Measurements from ENCODE around the gene SEL1L2. TPM values are rescaled to one million over a fixed set of nuclear protein-coding genes. Genes with fewer than 3 reads are reported as not detected.
A peak's percentile ranks its signal among the peaks of the same experiment; 100 is the strongest.
"Not testable (repeated sequence)": the region's sequence is repeated elsewhere in the genome, so short reads cannot be mapped to it uniquely, and the experiment has no call there.

Gene SEL1L2
- total RNA-seq = not detected

GRCh38 chr20:13990465-13990864 lies at the start of gene SEL1L2:
Gene SEL1L2 (minus strand): TSS chr20:13990614. CDS start chr20:13990534, 80 bp downstream.
- DNase-seq (ENCODE audit: low spot score) = no peak
- no peak for ATAC-seq

GRCh38 chr20:14036567-14036966 lies 46.2 kb upstream of the SEL1L2 start:
- ATAC-seq = no peak
- no peak for DNase-seq (ENCODE audit: low spot score)

- ATAC-seq (no peak), DNase-seq (ENCODE audit: low spot score) (no peak)
Measured at GRCh38 chr20:14033310-14033709, 42.9 kb upstream of the SEL1L2 start.

GRCh38 chr20:14030991-14031390 lies 40.6 kb upstream of the SEL1L2 start:
- ATAC-seq (no peak), DNase-seq (ENCODE audit: low spot score) (no peak)

- no peak for DNase-seq (ENCODE audit: low spot score)
- no peak for ATAC-seq
Measured at GRCh38 chr20:14012671-14013070, 22.3 kb upstream of the SEL1L2 start.

- no peak for ATAC-seq
- no peak for DNase-seq (ENCODE audit: low spot score)
Measured at GRCh38 chr20:14009208-14009607, 18.8 kb upstream of the SEL1L2 start.

- DNase-seq (ENCODE audit: low spot score) = no peak
- ATAC-seq = no peak
Measured at GRCh38 chr20:14005996-14006395, 15.6 kb upstream of the SEL1L2 start.

GRCh38 chr20:14000917-14001316 lies 10.5 kb upstream of the SEL1L2 start:
- no peak for ATAC-seq
- no peak for DNase-seq (ENCODE audit: low spot score)

- peak; percentile 6 for ATAC-seq
Measured at GRCh38 chr20:13996265-13996664, 5.9 kb upstream of the SEL1L2 start.

GRCh38 chr20:13995841-13996240 lies 5.4 kb upstream of the SEL1L2 start:
- peak; percentile 82 for DNase-seq (ENCODE audit: low spot score)
- peak; percentile 81 for ATAC-seq

More at GRCh38 chr20:13996265-13996664, 5.9 kb upstream of the SEL1L2 start:
- DNase-seq (ENCODE audit: low spot score) = no peak

- peak; percentile 97 for DNase-seq (ENCODE audit: low spot score)
- ATAC-seq = peak; percentile 94
Measured at GRCh38 chr20:13995086-13995665, 4.8 kb upstream of the SEL1L2 start, which contains the start of gene MACROD2. Gene MACROD2 (plus strand): TSS chr20:13995516.

- DNase-seq (ENCODE audit: low spot score); ATAC-seq: not testable (repeated sequence)
Measured at GRCh38 chr20:13991955-13992354, 1.5 kb upstream of the SEL1L2 start.

GRCh38 chr20:13991311-13991710 lies 897 bp upstream of the SEL1L2 start:
- no peak for DNase-seq (ENCODE audit: low spot score)
- ATAC-seq = no peak

- ATAC-seq (no peak), DNase-seq (ENCODE audit: low spot score) (no peak)
Measured at GRCh38 chr20:13984211-13984610, 6.2 kb downstream of the SEL1L2 start.

- DNase-seq (ENCODE audit: low spot score) (no peak), ATAC-seq (no peak)
Measured at GRCh38 chr20:13960525-13960924, 29.9 kb downstream of the SEL1L2 start.

GRCh38 chr20:13960119-13960518 lies 30.3 kb downstream of the SEL1L2 start:
- DNase-seq (ENCODE audit: low spot score) = no peak

GRCh38 chr20:13953227-13953626 lies 37.2 kb downstream of the SEL1L2 start:
- ATAC-seq (no peak), DNase-seq (ENCODE audit: low spot score) (no peak)

More at GRCh38 chr20:13960119-13960518, 30.3 kb downstream of the SEL1L2 start:
- no peak for ATAC-seq

GRCh38 chr20:13947719-13948118 lies 42.7 kb downstream of the SEL1L2 start:
- ATAC-seq = no peak

GRCh38 chr20:13941031-13941430 lies 49.4 kb downstream of the SEL1L2 start:
- ATAC-seq (no peak), DNase-seq (ENCODE audit: low spot score) (no peak)

More at GRCh38 chr20:13947719-13948118, 42.7 kb downstream of the SEL1L2 start:
- DNase-seq (ENCODE audit: low spot score) = no peak

GRCh38 chr20:13936781-13937576 lies 53.4 kb downstream of the SEL1L2 start:
- ATAC-seq = no peak
- DNase-seq (ENCODE audit: low spot score) = no peak

- DNase-seq (ENCODE audit: low spot score) (no peak), ATAC-seq (peak; percentile 78)
Measured at GRCh38 chr20:13934992-13935894, 55.2 kb downstream of the SEL1L2 start.
